ENCODE data around the gene ZNF324B. TPM values are rescaled to one million over a fixed set of nuclear protein-coding genes. Genes with fewer than 3 reads are reported as not detected.
"Not testable (repeated sequence)": the region's sequence is repeated elsewhere in the genome, so short reads cannot be mapped to it uniquely, and the experiment has no call there.

ZNF324B gene
- total and polyA plus RNA-seq, 2 donors (not counting 1 experiment from before 2014, with no cell fraction given), result 5.6 to 17.4 TPM

- DNase-seq (no peak), ATAC-seq (ENCODE audit: low read depth) (no peak)
- peak overlapping the region; percentile 94 for H2AFZ ChIP-seq (ENCODE audit: insufficient read depth, low read depth, low read length, poor library complexity, severe bottlenecking)
- peak overlapping the region; percentile 78 to 97 for H3K27ac ChIP-seq (ENCODE audit: low read length in 2 of 2)
- peak overlapping the region; percentile 98 for H3K27ac Mint-ChIP-seq
- peaks cover 9% of the 10 kb centered on the region for H3K27me3 Mint-ChIP-seq
- TF ChIP-seq EZH2 (IDR thresholded peaks at IDR 0.05; ENCODE audit: borderline replicate concordance, insufficient read depth, low read depth, low read length, poor library complexity, severe bottlenecking), result no peak
- no peak for TF ChIP-seq CTCF (IDR thresholded peaks at IDR 0.05)
- H3K9ac ChIP-seq (ENCODE audit: low read length), result peak overlapping the region; percentile 95
- peaks cover 15% of the 10 kb centered on the region for H3K79me2 ChIP-seq (ENCODE audit: control insufficient read depth, insufficient read depth, low read length)
- ChIA-PET CTCF (interaction anchor here (1.1 kb wide), 1 partner anchor 114 kb away, joined by 3 read pairs; the partner anchor contains the start of gene ZSCAN22), POLR2A (interaction anchor here (0.8 to 1.4 kb wide), 7 partner anchors 11 to 257 kb away, joined by 3 to 11 read pairs (median 5); partner anchors contain the start of genes ZBTB45, ZNF274, ZNF324B and ZNF446)
- 21% methylated on average over 31 of the region's 31 CpGs for WGBS (ENCODE audit: insufficient coverage)
- peaks cover 23% of the 10 kb centered on the region for H3K4me1 Mint-ChIP-seq
- H3K9me3 Mint-ChIP-seq (ENCODE audit: insufficient read depth), result peaks cover 17% of the 10 kb centered on the region
- H3K36me3 ChIP-seq (replicated peaks in 1 of 2; ENCODE audit: control extremely low read depth in 1 of 2, control insufficient read depth in 1 of 2, extremely low read depth in 1 of 2, insufficient read depth in 2 of 2, low read length in 1 of 2), result peaks cover 0 to 14% of the 10 kb centered on the region in 2 experiments
- H3K4me1 ChIP-seq (ENCODE audit: control insufficient read depth in 2 of 2, insufficient read depth in 2 of 2, low read length in 2 of 2), result peaks cover 14 to 21% of the 10 kb centered on the region in 2 donors
- H3K4me3 ChIP-seq (ENCODE audit: control extremely low read depth in 1 of 5, extremely low read depth in 1 of 5, insufficient read depth in 1 of 5, low read depth in 2 of 5, low read length in 4 of 5), result peak overlapping the region; percentile 46 to 97 (median 74)
- peak overlapping the region; percentile 98 for H3K4me2 ChIP-seq (replicated peaks; ENCODE audit: low read depth, low read length, poor library complexity, severe bottlenecking)
- H3K4me3 Mint-ChIP-seq, result peak overlapping the region; percentile 99
- intact Hi-C loops (cut with micrococcal nuclease), result loop anchor here (1.0 to 2.0 kb wide), 13 partner anchors 11 to 257 kb away; partner anchors contain the start of genes ERVK3-1, MZF1, RPS5 and ZBTB45
- no peaks in the 10 kb centered on the region for H3K27me3 ChIP-seq (replicated peaks in 1 of 4; ENCODE audit: control extremely low read depth in 1 of 4, control insufficient read depth in 3 of 4, insufficient read depth in 4 of 4, low read length in 3 of 4)
- no peaks in the 10 kb centered on the region for H4K20me1 ChIP-seq (ENCODE audit: control insufficient read depth, insufficient read depth, low read length, poor library complexity, severe bottlenecking)
- H3K9me3 ChIP-seq (ENCODE audit: control extremely low read depth in 1 of 3, control insufficient read depth in 2 of 3, insufficient read depth in 1 of 3, low read length in 2 of 3), result peaks cover 0 to 68% (median 25%) of the 10 kb centered on the region in 3 donors
Observed at GRCh38 chr19:58440556-58440955, 10.9 kb upstream of the ZNF324B start.

GRCh38 chr19:58442986-58443385, 8.4 kb upstream of the ZNF324B start:
- POLR2A ChIA-PET, result interaction anchor here (0.7 kb wide), 1 partner anchor 130 kb away, joined by 3 read pairs; the partner anchor contains the start of gene MZF1
- intact Hi-C loops (cut with micrococcal nuclease); H3K9ac ChIP-seq (ENCODE audit: low read length); H3K36me3 ChIP-seq (replicated peaks in 1 of 2; ENCODE audit: control extremely low read depth in 1 of 2, control insufficient read depth in 1 of 2, extremely low read depth in 1 of 2, insufficient read depth in 2 of 2, low read length in 1 of 2); H3K4me3 ChIP-seq (ENCODE audit: control extremely low read depth in 1 of 5, extremely low read depth in 1 of 5, insufficient read depth in 1 of 5, low read depth in 2 of 5, low read length in 4 of 5); H3K27ac ChIP-seq (ENCODE audit: low read length in 2 of 2); H3K4me2 ChIP-seq (replicated peaks; ENCODE audit: low read depth, low read length, poor library complexity, severe bottlenecking); DNase-seq; H2AFZ ChIP-seq (ENCODE audit: insufficient read depth, low read depth, low read length, poor library complexity, severe bottlenecking); ATAC-seq (ENCODE audit: low read depth); CTCF ChIA-PET; H3K4me3 Mint-ChIP-seq; H4K20me1 ChIP-seq (ENCODE audit: control insufficient read depth, insufficient read depth, low read length, poor library complexity, severe bottlenecking); H3K27ac Mint-ChIP-seq: not testable (repeated sequence)
- H3K27me3 Mint-ChIP-seq, result peaks cover 23% of the 10 kb centered on the region
- 89% methylated on average over 7 of the region's 7 CpGs for WGBS (ENCODE audit: insufficient coverage)
- Histone ChIP-seq H3K27me3 (replicated peaks in 1 of 4; ENCODE audit: control extremely low read depth in 1 of 4, control insufficient read depth in 3 of 4, insufficient read depth in 4 of 4, low read length in 3 of 4) (peaks cover 0 to 16% (median 1%) of the 10 kb centered on the region in 4 experiments), H3K4me1 (ENCODE audit: control insufficient read depth in 2 of 2, insufficient read depth in 2 of 2, low read length in 2 of 2) (peaks cover 14 to 21% of the 10 kb centered on the region in 2 donors), H3K79me2 (ENCODE audit: control insufficient read depth, insufficient read depth, low read length) (peaks cover 12% of the 10 kb centered on the region), H3K9me3 (ENCODE audit: control extremely low read depth in 1 of 3, control insufficient read depth in 2 of 3, insufficient read depth in 1 of 3, low read length in 2 of 3) (peaks cover 0 to 47% (median 9%) of the 10 kb centered on the region in 3 donors)
- H3K4me1 Mint-ChIP-seq, result peaks cover 21% of the 10 kb centered on the region
- H3K9me3 Mint-ChIP-seq (ENCODE audit: insufficient read depth), result peaks cover 13% of the 10 kb centered on the region

GRCh38 chr19:58448860-58449259, 2.6 kb upstream of the ZNF324B start:
- DNase-seq; H3K36me3 ChIP-seq (replicated peaks in 1 of 2; ENCODE audit: control extremely low read depth in 1 of 2, control insufficient read depth in 1 of 2, extremely low read depth in 1 of 2, insufficient read depth in 2 of 2, low read length in 1 of 2); H3K27ac Mint-ChIP-seq; ATAC-seq (ENCODE audit: low read depth); CTCF ChIA-PET; H3K9me3 Mint-ChIP-seq (ENCODE audit: insufficient read depth); H3K79me2 ChIP-seq (ENCODE audit: control insufficient read depth, insufficient read depth, low read length); H3K4me3 ChIP-seq (ENCODE audit: control extremely low read depth in 1 of 5, extremely low read depth in 1 of 5, insufficient read depth in 1 of 5, low read depth in 2 of 5, low read length in 4 of 5); POLR2A ChIA-PET; H3K27ac ChIP-seq (ENCODE audit: low read length in 2 of 2); H3K4me3 Mint-ChIP-seq; intact Hi-C loops (cut with micrococcal nuclease); H2AFZ ChIP-seq (ENCODE audit: insufficient read depth, low read depth, low read length, poor library complexity, severe bottlenecking); H3K9ac ChIP-seq (ENCODE audit: low read length); H3K4me2 ChIP-seq (replicated peaks; ENCODE audit: low read depth, low read length, poor library complexity, severe bottlenecking); H4K20me1 ChIP-seq (ENCODE audit: control insufficient read depth, insufficient read depth, low read length, poor library complexity, severe bottlenecking): not testable (repeated sequence)
- peaks cover 0 to 29% (median 2%) of the 10 kb centered on the region in 4 experiments for H3K27me3 ChIP-seq (replicated peaks in 1 of 4; ENCODE audit: control extremely low read depth in 1 of 4, control insufficient read depth in 3 of 4, insufficient read depth in 4 of 4, low read length in 3 of 4)
- 71% methylated on average over 3 of the region's 3 CpGs for WGBS (ENCODE audit: insufficient coverage)
- Mint-ChIP-seq H3K4me1 (peaks cover 20% of the 10 kb centered on the region), H3K27me3 (peaks cover 27% of the 10 kb centered on the region)
- peaks cover 3 to 13% (median 6%) of the 10 kb centered on the region in 3 donors for H3K9me3 ChIP-seq (ENCODE audit: control extremely low read depth in 1 of 3, control insufficient read depth in 2 of 3, insufficient read depth in 1 of 3, low read length in 2 of 3)
- H3K4me1 ChIP-seq (ENCODE audit: control insufficient read depth in 2 of 2, insufficient read depth in 2 of 2, low read length in 2 of 2), result peaks cover 5 to 12% of the 10 kb centered on the region in 2 donors

Measured in B cell (primary cell).